Astrocyte of the hippocampus (primary cell): ENCODE data around the gene ITGAL.
"Not testable (repeated sequence)": the region's sequence is repeated elsewhere in the genome, so short reads cannot be mapped to it uniquely, and the experiment has no call there.

ENCODE experiments used
- DNase-seq: peaks from one replicate; pipeline ENCODE4 v3.0.0; 2011; ENCODE audit warnings: low read depth, low spot score

ITGAL gene

GRCh38 chr16:30472328-30472942 lies at the start of gene ITGAL:
TSS of gene ITGAL (plus strand) at chr16:30472742. CDS start at chr16:30472838, 96 bp downstream.
- no peak for DNase-seq

GRCh38 chr16:30428055-30428454 lies 44.5 kb upstream of the ITGAL start:
- DNase-seq: no peak

- no peak for DNase-seq
Observed at GRCh38 chr16:30429418-30429677, 43.2 kb upstream of the ITGAL start.

- peak; percentile 99 for DNase-seq
Observed at GRCh38 chr16:30429678-30430427, 42.7 kb upstream of the ITGAL start, which contains the start of gene DCTPP1. TSS of gene DCTPP1 (minus strand) at chr16:30430030. CDS start at chr16:30429980, 50 bp downstream.

GRCh38 chr16:30430428-30430970 lies 42.0 kb upstream of the ITGAL start:
- no peak for DNase-seq

- DNase-seq: no peak
Observed at GRCh38 chr16:30434852-30435251, 37.7 kb upstream of the ITGAL start.

- no peak for DNase-seq
Observed at GRCh38 chr16:30437511-30438046, 35.0 kb upstream of the ITGAL start.

- no peak for DNase-seq
Observed at GRCh38 chr16:30438835-30439234, 33.7 kb upstream of the ITGAL start.

- no peak for DNase-seq
Observed at GRCh38 chr16:30439720-30440348, 32.7 kb upstream of the ITGAL start.

- DNase-seq: no peak
Observed at GRCh38 chr16:30443631-30444030, 28.9 kb upstream of the ITGAL start.

GRCh38 chr16:30444231-30445148 lies 28.1 kb upstream of the ITGAL start:
- no peak for DNase-seq

GRCh38 chr16:30445149-30445407 lies 27.5 kb upstream of the ITGAL start:
- no peak for DNase-seq

GRCh38 chr16:30445408-30446202 lies 26.9 kb upstream of the ITGAL start, which contains the start of gene SEPHS2:
TSS of gene SEPHS2 (minus strand) at chr16:30445874. CDS start at chr16:30445727, 147 bp downstream.
- DNase-seq: peak; percentile 98

- DNase-seq: no peak
Observed at GRCh38 chr16:30446203-30446595, 26.3 kb upstream of the ITGAL start.

- DNase-seq: no peak
Observed at GRCh38 chr16:30447512-30448226, 24.9 kb upstream of the ITGAL start.

- DNase-seq: no peak
Observed at GRCh38 chr16:30449116-30449435, 23.5 kb upstream of the ITGAL start.

- DNase-seq: not testable (repeated sequence)
Observed at GRCh38 chr16:30452709-30453580, 19.6 kb upstream of the ITGAL start.

GRCh38 chr16:30456302-30456701 lies 16.2 kb upstream of the ITGAL start:
- DNase-seq: no peak

- DNase-seq: no peak
Observed at GRCh38 chr16:30457256-30457655, 15.3 kb upstream of the ITGAL start.
